Testis (tissue), 2 donors: ENCODE results near the gene IFNA14.

Source experiments
- CTCF ChIP-seq, 3 experiments: fragments of 450-650 bp in 2 of 3; fragments of 200-600 bp in 1 of 3; sonication (generic) in 1 of 3; IDR thresholded peaks; one replicate each; pipeline ENCODE4 v1.5.1; 2016 to 2019; ENCODE audit warnings: antibody characterized with exemption in 3 of 3, mild to moderate bottlenecking in 2 of 3, moderate library complexity in 1 of 3
- POLR2A ChIP-seq: fragments of 450-650 bp; IDR thresholded peaks from one replicate; pipeline ENCODE4 v1.6.1; 2017; ENCODE audit warnings: antibody characterized with exemption, mild to moderate bottlenecking, moderate library complexity

- TF ChIP-seq CTCF (IDR thresholded peaks at IDR 0.05) (no peak), POLR2A (no peak)
Measured at GRCh38 chr9:21266733-21267484, 27.1 kb upstream of the IFNA14 start.
